HepG2 (cell line): ENCODE measurements around the gene ITGB7. TPM values are rescaled to one million over a fixed set of nuclear protein-coding genes. Genes with fewer than 3 reads are reported as not detected.

Source experiments
- CREB1 ChIP-seq, 2 experiments: fragments of 450-650 bp in 1 of 2; IDR thresholded peaks; 2 replicates each; pipeline ENCODE4 v1.6.1; 2016 to 2017; ENCODE audit warnings: control low read depth in 1 of 2, mild to moderate bottlenecking in 1 of 2, missing compliant biosample characterization in 1 of 2, missing genetic modification characterization in 1 of 2
- CTCF ChIP-seq: sonication (generic); formaldehyde crosslinking; IDR thresholded peaks from 2 replicates; pipeline ENCODE4 v1.5.0; 2020; ENCODE audit warnings: mild to moderate bottlenecking, missing genetic modification reagents, moderate library complexity
- EZH2 ChIP-seq: conservative IDR thresholded peaks from 2 replicates; pipeline ENCODE4 v1.6.1; 2012; ENCODE audit warnings: mild to moderate bottlenecking, low read depth, low read length, moderate library complexity
- LCORL ChIP-seq, 2 experiments: fragments of 450-650 bp in 1 of 2; sonication (generic) in 1 of 2; formaldehyde crosslinking in 1 of 2; IDR thresholded peaks; 2 replicates each; pipeline versions ENCODE4 v1.5.0 to v1.6.1; 2017 to 2020; ENCODE audit warnings: antibody characterized with exemption in 1 of 2, missing genetic modification reagents in 1 of 2
- MXI1 ChIP-seq: IDR thresholded peaks from 3 replicates; pipeline ENCODE4 v1.6.1; 2012; ENCODE audit warnings: low read depth, low read length, inconsistent platforms, borderline replicate concordance
- MZF1 ChIP-seq: sonication (generic); formaldehyde crosslinking; IDR thresholded peaks from 2 replicates; pipeline ENCODE4 v1.8.1; 2023; ENCODE audit warnings: mild to moderate bottlenecking, missing genetic modification reagents, borderline replicate concordance
- ZFP1 ChIP-seq: IDR thresholded peaks from 2 replicates; pipeline ENCODE4 v1.6.1; 2016
- ZNF180 ChIP-seq: sonication (generic); formaldehyde crosslinking; IDR thresholded peaks from 2 replicates; pipeline ENCODE4 v1.4.0; 2020; ENCODE audit warnings: low read depth, missing genetic modification reagents, borderline replicate concordance
- ZNF333 ChIP-seq: sonication (generic); formaldehyde crosslinking; IDR thresholded peaks from 2 replicates; pipeline ENCODE4 v1.4.0; 2020; ENCODE audit warnings: mild to moderate bottlenecking, missing genetic modification reagents, borderline replicate concordance
- ZNF598 ChIP-seq: sonication (generic); formaldehyde crosslinking; IDR thresholded peaks from 2 replicates; pipeline ENCODE4 v1.5.1; 2020; ENCODE audit warnings: mild to moderate bottlenecking, missing genetic modification reagents, borderline replicate concordance
- polyA plus RNA-seq, 8 experiments: library from polyadenylated mRNA; depleted of rRNA in 3 of 8; stranded (reverse) in 7 of 8; unstranded in 1 of 8; fragments of >200 nt; fragmentation: Illumina TruSeq in 4 of 8; extraction: Trizol in 4 of 8; gene quantifications; 2 replicates each; pipeline versions ENCODE4 v1.2.1 to v1.2.3, GENCODE V29; 2011 to 2016; ENCODE audit warnings: low read depth in 4 of 8, missing spikeins in 1 of 8, mixed read lengths in 1 of 8; ENCODE audit not compliant: insufficient read depth in 1 of 8
- total RNA-seq, 5 experiments: library from RNA; depleted of rRNA; stranded (reverse); fragments of >200 nt; fragmentation: Illumina TruSeq; extraction: Trizol; gene quantifications; 2 replicates each; pipeline ENCODE4 v1.2.3, GENCODE V29; 2016; ENCODE audit warnings: low read depth in 1 of 5
- TF ChIP-seq, protein P1 (sequence below): sonication (generic); formaldehyde crosslinking; IDR thresholded peaks from 2 replicates; pipeline ENCODE4 v1.5.0; 2020; ENCODE audit warnings: missing genetic modification reagents

Gene ITGB7
- total and polyA plus RNA-seq, 2 of the 13 experiments (the other 11 are each of a cell fraction or from before 2014, with no cell fraction given), result 0.16 to 0.18 TPM

- peak; percentile 75 for TF ChIP-seq CTCF (CRISPR knock-in tag)
- peak; percentile 29; the same call in 1 of the 3 replicates for TF ChIP-seq MXI1
- TF ChIP-seq ZNF180, result no peak
- 0 out of 2 replicates have a peak, but pooled peaks have one; percentile 11 for TF ChIP-seq CREB1 (IDR thresholded peaks at IDR 0.05)
- no peak for TF ChIP-seq CREB1 (CRISPR knock-in tag; IDR thresholded peaks at IDR 0.05)
- TF ChIP-seq, protein P1, sequence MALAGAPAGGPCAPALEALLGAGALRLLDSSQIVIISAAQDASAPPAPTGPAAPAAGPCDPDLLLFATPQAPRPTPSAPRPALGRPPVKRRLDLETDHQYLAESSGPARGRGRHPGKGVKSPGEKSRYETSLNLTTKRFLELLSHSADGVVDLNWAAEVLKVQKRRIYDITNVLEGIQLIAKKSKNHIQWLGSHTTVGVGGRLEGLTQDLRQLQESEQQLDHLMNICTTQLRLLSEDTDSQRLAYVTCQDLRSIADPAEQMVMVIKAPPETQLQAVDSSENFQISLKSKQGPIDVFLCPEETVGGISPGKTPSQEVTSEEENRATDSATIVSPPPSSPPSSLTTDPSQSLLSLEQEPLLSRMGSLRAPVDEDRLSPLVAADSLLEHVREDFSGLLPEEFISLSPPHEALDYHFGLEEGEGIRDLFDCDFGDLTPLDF, result peak; percentile 79
- TF ChIP-seq ZNF598 (CRISPR knock-in tag), result 0 out of 2 replicates have a peak, but pooled peaks have one; percentile 23
- TF ChIP-seq ZFP1, result no peak
- no peak for TF ChIP-seq LCORL (IDR thresholded peaks at IDR 0.05)
- TF ChIP-seq LCORL (CRISPR knock-in tag; IDR thresholded peaks at IDR 0.05), result peak; percentile 58; the same call in 1 of the 2 replicates
- no peak for TF ChIP-seq MZF1
- TF ChIP-seq ZNF333 (CRISPR knock-in tag), result peak; percentile 62; the same call in 1 of the 2 replicates
- TF ChIP-seq EZH2, result no peak
- TF ChIP-seq, all 625 proteins: peak for 197
These were observed 44.7 kb upstream of the ITGB7 start (continued) for GRCh38 chr12:53251477-53252348.
